HPDE6-E6E7 (cell line): ENCODE data around the gene CREBBP.

Experiments used
- DNase-seq: peaks from one replicate; pipeline ENCODE4 v3.0.0; 2011; ENCODE audit warnings: missing footprints; ENCODE audit errors: extremely low spot score

Gene CREBBP

DNA sequence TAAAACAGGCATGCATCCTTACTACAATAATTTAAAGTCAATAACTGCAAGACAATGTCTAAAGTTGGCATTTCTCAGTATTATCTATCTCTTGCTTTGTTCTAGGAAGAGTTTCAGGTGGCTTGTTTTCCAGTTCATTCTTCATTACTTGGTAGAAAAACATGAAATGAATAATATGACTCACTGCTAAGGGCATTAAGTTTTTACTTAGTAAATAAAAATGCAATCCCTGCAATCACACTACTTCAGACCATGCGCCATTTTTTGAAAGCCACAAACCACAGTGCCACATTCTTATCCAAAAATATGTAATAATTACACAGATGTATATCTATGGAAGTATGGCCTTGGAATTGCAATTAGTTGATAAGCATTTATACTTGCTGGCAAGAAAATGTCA lies 55.4 kb downstream of the CREBBP start:
- DNase-seq: no peak

DNA sequence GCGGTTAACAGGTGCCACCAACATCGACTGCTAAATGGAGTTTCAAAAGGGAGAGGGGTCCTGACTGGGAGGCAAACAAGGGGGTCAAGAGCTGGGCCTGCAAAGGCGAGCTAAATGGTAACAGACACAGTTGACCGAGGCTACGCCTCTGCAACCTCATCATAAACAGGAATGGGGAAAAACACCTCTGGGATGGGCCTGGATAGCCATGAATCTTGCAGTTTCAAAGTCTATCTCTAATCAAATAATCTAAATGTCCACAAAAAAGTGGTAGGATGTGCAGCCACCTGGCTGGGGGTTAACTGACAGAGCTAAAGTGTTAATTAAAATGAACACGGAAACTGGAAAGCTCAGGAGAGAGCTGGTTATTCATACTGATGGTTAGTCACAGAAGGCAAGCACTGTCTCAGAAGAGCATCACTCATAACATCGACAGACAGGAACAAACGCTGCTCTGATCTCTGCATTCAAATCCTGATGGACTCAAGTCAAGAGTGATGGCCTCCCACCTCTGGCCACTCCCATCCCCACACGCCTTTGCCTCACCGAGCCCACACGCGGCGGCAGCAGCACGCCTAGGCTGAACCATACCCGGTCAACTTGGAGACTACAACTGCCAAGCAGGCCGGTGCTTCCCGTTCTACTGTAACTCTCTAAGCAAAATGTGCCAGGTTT lies 56.3 kb downstream of the CREBBP start:
- peak; percentile 29 for DNase-seq

- no peak for DNase-seq
These were observed 57.1 kb downstream of the CREBBP start for GRCh38 chr16:3823427-3823826.

DNA sequence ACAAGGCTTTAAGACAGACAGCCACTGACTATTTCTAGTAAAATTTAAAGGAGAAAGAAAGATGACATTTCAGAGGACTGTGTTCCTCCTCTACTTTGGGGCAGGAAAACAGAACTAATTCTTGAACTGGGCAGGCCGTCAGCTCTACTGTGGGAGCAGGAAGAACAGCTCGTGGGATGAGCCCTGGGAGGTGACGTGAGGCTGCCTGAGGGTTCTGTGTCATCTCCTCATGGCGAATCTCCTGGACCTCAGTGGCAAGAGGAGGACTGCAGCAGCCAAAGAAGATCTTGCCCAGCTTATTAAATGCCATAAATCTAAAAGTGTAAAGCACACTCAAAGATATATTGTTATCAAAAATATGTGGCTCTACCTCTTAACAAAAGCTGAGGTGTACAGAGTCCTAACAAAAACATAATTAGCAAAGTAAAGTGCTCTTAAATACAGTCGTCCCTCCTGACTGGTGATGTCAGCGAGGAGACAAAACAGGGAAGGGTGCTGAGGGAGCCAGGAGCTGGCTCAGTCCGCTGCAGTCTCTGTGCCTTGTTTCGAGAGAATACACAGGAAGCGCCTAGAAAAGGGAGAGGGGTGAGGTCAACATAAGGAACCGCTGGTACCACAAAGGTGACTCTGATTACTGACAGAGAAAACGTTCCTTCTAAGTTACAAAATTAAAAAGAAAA lies 58.0 kb downstream of the CREBBP start:
- DNase-seq: no peak

DNA sequence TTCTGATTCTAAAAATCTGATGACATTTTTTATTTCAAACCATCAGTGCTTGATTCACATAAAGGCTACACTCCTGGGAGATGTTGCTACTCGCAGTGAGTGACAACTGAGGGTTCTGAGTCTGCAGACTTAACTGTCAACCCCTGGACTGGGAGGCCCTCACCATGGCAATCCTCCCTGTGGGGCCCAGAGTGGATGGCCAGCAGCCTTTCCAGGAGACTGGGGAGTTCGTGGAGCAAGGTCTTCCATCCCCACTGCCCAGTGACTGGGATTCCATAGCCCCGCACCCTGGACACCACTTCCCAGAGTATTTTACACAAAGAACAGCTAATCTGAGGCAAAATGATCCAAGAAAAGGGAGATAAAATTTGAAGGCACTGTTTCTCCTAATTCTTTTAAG lies 59.3 kb downstream of the CREBBP start:
- DNase-seq: no peak

DNA sequence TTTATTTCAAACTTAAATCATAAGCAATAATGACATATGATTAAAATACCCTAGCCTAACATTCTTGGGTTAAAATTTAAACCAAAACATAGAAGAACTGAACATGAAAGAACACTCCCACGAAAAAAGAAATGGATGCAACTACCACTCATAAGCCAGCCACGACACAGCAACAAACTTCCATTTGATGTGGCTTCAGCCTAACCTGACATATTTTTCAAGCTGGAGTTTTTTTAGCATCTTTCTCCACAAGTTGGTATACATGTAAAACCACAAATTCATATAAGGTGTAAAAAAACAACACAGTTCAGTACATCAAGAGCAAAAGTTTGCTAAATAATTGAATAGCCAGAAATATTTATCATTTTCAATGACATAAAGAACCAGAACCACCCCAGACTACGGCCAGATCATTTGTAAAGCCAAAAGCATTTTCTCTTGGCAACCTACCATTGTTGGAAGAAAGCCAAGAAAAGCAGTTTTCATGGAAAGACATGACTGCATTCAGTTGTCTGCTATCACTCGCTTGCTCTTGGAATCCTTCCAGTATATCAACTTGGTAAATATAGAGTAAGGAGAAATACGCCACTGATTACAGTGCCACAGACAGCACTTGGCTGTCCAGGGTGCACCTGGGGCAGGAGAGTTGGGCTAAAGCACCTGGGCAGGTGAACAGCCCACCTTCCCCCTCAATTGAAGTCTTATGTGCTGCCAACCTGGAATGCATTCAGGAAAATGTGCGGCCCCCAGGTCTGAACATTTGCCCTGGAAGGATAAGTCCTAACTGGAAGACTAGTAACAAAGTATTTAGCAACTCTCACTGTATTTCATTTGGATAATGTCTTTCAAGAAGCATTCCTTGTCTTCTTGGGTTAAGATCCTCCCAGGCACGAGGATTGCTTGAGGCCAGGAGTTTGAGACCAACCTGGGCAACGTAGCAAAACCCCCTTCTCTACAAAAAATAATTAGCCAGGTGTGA lies 60.5 kb downstream of the CREBBP start:
- DNase-seq: peak; percentile 34

- no peak for DNase-seq
These were observed 61.4 kb downstream of the CREBBP start for GRCh38 chr16:3819175-3819527.

GRCh38 chr16:3816326-3816725 lies 64.2 kb downstream of the CREBBP start:
- no peak for DNase-seq

DNA sequence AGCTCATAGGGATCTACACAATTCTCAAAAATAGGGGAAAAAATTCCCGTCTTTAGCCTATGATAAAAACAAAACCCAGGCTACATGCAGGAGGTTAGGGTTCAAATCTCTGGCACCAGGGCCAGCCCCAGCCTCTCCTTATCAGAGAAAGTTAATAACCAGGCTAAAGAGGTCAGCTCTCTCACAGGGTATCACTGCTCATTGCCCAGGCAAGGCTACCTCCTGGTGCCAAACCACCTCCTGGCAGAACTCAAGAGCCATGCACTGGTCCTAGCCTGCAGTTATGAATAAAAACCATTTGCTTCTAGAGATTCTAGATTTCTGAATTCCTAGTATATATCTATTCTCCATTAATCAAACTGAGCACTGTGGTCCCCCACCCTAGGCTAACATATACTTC lies 65.8 kb downstream of the CREBBP start:
- no peak for DNase-seq

DNA sequence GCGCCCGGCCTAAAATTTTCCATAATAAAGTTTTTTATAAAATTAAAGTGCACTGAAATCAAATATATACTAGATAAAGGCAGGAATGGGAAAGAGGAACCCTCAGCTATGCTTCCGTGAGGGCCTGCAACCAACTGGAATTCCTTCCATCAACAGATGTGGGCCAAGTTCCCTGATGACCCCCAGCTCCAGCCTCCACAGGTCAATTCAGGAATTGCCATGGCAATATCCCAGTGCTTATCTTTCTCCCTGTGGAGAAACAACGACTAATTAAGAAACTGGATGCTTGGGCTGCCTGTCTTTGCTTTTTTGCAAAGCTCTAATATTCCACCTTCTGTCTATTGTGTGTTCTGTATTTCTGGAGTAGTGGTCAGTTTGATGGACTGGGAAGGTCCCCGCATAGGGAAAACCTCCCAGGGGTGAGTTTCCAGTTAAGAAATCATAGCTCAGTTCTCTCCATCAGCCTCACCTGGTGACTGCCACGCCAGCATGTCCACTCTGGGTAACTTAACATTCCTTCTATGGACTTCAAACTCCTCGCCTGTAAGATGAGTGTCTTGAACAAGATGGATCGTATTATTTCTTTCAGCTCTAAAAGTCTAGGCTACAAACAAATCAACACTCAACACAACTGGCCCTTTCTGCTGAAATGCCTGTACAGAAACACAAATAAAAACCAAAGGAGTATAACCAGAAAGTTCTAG lies 67.9 kb downstream of the CREBBP start:
- DNase-seq: no peak

- DNase-seq: no peak
These were observed 69.7 kb downstream of the CREBBP start for GRCh38 chr16:3810818-3811217.

- DNase-seq: no peak
These were observed 70.3 kb downstream of the CREBBP start for GRCh38 chr16:3810198-3810664.

- DNase-seq: no peak
These were observed 72.0 kb downstream of the CREBBP start for GRCh38 chr16:3808308-3809063.

DNA sequence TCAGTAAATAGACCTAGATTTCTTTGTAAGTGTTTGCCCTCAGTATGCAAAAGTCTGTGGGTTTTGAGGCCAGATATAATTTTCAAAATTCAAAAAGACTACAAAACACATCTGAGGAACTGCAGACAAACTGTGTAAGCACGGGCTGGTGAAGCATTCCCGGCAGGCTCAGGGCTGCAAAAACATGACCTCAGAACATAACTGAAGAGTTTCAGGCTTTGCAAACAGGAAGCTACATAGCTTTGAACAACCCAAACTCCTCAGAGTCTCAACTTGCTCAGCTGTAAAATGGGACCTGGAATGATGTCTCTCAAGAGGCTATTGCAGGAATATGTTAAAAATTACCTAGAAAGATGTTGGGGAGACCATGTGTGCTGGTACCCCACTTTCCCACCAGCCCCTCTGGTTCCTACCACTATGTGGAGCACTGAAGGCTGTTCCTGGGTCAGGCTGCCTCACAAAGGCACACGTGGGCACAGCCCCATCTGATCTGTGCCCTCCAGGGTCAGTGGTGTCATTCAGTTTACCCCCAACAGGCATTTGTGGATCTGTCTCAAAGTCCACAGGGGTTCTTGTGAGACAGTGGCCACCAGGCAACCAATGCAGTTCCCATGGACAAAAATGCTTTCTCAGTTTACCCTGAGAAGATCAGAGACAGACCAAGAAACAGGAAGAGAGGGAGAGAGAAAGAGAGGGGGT lies 72.9 kb downstream of the CREBBP start:
- no peak for DNase-seq

DNA sequence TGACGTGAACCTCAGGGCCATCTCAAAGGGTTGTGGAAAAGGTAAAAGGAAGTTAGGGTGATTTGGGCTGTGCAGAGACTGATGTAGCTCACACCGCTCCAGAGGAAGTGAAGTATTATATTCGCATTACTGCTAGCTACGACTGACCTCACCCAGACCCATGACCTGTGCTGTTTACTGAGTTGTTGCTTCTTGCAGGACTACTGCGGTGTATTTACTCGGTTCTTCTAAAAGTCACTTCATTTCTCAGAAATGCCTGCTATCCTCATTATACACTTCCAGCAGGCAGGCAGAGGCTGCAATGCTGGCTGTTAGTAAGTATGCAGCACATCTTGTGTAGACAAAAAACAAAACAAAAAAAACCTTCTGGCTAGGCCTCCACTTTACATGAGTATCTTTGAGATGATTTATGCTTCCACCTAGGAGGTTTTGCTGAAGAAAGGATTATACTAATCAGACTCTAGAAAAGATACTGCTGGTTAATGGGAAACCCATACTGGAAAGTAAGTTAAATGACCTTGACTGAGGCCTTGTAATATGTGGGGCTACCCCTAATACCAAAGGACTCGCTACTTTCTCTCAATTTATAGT lies 76.0 kb downstream of the CREBBP start:
- DNase-seq: no peak

GRCh38 chr16:3800477-3801270 lies 79.8 kb downstream of the CREBBP start:
- no peak for DNase-seq

DNA sequence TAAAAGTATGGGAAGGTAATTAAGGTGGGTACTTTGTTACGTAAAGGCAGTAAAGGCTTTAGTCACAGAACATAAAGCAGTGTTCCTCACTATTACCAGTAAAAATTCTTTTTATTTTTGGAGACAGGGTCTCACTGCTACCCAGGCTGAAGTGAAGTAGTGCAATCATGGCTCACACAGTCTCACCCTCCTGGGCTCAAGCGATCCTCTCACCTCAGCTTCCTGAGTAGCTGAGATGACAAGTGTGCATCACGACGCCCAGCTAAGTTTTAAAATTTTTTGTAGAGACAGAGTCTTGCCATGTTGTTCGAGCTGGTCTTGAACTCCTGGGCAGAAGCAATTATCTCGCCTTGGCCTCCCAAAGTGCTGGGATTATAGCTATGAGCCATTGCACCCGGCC lies 80.5 kb downstream of the CREBBP start:
- DNase-seq: no peak

DNA sequence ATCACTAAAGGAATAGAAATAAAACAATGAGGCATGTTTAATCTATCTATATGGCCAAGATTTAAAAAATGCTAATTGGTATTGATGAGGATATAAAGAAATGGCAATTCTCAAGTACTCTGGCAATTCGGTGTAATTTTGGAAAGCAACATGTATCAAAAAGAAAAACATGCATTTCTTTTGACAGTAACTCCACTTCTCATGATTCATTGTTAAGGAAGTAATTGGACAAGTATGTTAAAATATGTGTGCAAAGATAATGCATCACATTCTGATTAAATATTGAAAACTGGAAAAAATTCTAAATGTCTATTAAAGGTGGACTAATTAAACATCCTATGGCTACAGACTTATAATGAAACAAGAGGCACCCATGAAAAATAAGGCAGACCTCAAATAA lies 81.2 kb downstream of the CREBBP start:
- DNase-seq: no peak

DNA sequence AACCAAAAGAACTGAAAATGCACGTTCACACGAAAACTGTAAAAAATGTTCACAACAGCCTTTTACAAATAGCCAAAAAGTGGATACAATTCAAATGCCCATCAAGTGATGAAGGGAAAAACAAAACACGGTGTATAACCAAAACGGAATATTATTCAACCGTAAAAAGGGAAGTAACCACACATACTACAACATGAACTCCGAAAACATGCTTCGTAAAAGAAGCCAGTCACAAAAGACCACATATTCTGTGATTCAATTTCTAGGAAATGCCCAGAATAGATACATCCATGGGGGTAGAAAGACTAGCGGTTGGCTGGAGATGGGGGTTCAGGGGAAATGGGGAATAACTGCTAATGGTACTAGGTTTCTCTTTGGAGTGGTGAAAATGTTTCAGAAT lies 81.7 kb downstream of the CREBBP start:
- DNase-seq: no peak
